GM19372 (cell line): ENCODE data around the gene LSM4.

ENCODE experiments used
- ATAC-seq: cut with Tn5 transposase; IDR thresholded peaks from one replicate; pipeline ENCODE4 v1.9.1; 2021; ENCODE audit warnings: mild to moderate bottlenecking, low read depth, moderate library complexity; ENCODE audit not compliant: unreplicated experiment

Gene LSM4

DNA sequence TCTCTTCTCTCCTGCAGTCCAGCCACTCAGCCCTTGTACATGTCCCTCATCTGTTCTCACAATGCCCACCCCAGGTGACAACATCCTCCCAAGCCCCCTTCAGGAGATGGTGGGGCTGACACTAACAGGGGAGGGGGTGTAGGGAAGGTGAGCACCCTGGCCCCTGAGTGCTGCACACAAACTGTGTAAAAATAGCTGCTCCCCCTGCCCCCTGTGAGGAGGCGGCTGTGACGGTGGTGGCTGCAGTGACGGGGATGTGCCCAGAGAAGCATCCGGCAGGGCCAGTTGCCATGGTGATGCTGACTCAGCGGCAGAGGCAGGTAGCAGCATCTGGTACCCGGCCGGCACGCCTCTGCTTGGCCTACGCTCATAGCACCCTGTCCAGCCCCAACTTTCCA is 28.4 kb downstream of the LSM4 start:
- ATAC-seq, result no peak

DNA sequence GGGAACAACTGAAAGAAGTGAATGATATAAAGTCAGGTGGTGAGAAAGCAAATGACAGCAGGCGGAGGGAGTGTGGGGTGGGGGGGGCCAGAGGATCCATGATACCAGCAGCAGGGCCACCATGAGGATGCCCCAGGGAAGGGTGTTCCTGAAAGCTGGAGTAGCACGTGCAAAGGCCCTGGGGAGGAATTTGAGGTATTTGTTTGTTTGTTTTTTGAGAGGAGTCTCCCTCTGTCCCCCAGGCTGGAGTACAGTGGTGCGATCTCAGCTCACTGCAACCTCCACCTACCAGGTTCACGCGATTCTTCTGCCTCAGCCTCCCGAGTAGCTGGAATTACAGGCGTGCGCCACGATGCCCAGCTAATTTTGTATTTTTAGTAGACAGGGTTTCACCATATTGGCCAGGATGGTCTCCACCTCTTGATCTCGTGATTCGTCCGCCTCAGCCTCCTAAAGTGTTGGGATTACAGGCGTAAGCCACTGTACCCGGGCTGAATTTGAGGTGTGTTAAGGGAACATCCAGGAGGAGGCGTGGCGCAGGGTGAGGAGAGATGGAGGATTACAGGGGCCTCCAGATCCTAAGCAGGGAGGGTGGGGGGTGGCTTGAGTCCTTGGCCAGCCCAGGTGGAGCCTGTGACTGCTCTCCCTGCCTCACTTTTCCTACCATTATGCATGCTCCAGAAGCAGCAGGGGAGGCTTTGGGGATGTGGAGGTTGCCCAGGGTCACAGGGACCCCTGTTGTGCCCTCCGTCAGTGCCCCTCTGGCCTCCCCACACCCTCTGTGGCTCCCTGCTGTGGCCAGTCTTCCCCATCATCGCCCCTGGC is 29.0 kb downstream of the LSM4 start:
- ATAC-seq, result no peak

DNA sequence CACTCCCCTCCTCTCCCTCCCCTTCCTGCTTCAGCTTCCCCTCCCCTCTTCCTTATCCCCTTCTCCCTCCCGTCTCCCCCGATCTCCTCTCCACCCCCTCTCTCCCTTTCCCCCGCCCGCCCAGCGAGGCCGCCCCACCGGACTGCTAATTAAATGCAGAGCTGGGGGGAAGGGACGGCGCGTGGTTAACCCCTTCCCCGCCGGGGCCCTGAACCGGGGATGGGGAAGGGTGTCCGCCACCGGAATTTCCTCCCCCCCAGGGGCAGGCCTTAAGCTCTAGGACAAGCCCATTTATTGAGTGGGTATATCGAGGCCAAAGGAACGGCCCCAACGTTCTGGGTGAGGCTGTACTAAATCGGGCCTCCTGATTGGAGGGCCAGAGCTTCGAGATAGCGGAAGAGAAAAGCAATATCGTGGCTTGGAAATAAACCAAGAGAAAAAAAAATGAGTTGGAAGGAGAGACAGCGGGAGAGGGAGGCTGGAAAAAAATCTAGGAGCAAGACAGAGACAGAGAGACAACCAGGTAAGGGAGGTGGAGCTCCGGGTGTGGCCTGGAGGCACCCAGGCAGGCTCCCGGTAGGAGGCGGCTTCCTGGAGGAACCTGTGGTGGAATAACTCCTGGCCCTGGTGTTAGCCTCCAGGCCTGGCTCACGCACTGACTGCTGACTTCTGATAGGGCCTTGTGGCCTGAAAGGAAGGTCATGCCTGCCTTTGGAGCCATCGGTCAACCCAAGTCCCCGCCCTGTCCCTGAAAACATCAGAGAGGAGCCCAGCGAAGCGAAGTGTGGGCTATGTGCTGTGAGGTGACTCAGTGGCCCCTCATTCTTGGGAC is 29.9 kb downstream of the LSM4 start:
- ATAC-seq, result no peak

GRCh38 chr19:18292462-18292809 is 30.4 kb downstream of the LSM4 start:
- no peak for ATAC-seq

DNA sequence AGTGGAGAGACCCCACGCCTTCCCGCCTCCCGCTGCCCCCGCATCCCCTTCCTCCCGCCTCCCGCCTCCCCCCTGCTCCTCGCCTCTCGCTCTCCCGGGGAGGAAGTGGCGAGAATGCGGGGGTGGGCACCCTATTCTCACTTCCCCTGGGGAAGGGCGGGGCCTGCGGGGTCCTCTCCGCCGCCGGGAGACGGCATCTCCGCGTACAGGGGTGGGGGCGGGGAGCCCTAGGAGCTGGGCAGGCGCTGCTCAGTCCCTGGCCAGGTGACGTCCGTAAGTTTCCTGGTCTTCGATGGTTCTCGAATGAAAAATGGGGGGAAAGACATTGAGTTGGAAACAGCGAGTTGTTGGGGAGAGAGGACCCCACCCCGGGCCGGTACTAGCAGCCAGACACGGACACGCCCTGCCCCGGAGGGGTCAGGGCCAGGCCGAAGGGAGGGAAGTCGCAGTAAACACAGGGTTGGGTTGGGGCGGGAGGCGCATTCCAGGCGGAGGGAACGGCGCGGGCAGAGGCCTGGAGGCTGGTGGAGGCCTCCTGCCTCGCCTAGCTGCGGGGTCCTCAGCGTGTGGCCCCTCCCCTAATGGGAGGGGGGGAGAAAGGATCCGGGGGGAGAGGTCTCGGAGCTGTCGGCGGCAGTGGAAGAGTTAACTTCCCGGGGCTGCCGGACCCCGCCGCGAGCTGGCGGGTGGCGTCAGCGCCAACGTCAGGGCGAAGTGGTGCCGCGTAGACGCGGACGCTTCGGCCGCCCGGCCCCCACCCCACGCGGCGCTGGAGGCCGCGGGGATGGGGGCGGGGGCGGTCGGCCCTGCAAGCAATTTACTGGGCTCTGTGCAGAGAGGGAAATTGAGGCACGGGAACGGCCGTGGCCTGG is 31.1 kb downstream of the LSM4 start:
- peak; percentile 39 for ATAC-seq

DNA sequence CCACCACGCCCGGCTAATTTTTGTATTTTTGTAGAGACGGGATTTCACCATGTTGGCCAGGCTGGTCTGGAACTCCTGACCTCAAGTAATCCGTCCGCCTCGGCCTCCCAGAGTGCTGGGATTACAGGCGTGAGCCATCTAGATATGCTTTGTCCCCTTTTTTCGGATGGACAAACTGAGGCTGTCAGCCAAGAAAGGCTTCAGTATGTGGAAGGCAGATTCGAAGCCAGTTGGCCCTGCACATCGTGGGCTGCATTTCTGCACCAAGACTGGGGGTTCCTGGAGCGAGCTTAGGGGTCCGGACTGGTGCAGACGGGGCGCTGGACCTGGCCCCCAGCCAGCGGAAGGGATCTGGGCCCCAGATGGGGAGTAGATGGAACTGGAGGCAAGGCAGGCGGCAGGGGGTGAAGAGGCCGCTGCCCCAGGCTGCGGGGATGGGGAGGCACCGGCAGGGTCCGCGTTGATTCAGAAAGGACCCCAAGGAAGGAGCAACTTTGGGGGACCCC is 31.8 kb downstream of the LSM4 start:
- ATAC-seq, result peak; percentile 8

DNA sequence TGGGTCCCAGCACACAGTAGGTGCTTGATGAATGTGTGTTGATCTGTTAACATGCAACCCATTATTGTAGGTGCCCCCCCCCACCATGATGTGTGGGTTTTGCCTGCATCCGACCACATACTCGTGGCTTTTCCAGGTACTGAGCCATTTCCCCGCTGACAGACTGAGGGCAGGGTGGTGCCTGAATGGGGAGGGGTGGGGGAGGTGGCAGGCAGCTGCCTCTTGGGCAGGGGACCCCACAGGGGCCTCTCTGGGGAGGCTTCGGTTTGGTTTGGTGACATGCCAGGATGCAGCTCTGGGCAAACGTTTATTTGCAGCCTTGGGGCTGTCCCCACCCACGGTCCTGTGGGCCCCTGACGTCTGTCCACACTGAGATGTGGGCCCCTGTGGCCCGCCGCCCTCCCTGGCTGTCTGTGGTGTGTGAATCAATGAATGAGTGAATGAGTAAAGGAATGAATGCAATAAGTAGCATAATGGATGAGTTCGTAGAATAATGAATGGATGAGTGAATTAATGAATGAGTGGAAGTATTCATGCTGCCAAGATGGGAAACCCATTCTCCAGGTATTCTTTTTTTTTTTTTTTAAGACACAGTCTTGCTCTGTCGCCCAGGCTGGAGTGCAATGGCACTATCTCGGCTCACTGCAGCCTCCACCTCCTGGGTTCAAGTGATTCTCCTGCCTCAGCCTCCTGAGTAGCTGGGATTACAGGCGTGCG is 32.4 kb downstream of the LSM4 start:
- peak; percentile 40 for ATAC-seq

DNA sequence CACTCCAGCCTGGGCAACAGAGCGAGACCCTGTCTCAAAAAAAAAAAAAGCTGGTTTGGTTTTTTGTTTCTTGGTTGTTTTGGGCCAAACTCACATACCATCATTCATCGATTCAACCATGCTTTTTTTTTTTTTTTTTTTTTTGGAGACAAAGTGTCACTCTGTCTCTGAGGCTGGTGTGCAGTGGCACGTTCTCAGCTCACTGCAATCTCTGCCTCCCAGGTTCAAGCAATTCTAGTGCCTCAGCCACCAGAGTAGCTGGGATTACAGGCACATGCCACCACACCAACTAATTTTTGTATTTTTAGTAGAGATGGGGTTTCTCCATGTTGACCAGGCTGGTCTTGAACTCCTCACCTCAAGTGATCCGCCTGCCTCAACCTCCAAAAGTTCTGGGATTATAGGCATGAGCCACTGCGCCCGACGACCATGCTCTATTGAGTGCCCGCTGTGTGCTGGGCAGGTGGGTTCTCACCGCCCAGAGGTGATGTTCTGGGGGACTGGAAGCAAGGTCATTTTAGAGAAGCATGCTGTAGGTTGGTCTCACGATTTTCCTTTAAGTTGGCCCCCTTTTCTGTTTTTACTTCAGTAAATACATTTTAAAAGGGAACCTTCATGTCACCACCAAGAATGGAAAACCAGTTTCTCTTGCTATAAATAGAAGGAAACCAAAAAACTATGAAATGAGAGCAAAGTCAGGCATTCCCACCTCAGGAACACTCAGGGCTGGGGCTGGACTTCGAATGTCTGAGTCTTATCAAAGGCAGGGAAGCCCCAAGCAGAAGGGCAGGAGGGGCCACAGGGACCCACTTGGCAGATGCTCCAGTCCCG is 33.2 kb downstream of the LSM4 start:
- ATAC-seq, result no peak

- no peak for ATAC-seq
These were observed 34.8 kb downstream of the LSM4 start for GRCh38 chr19:18287836-18288772.

DNA sequence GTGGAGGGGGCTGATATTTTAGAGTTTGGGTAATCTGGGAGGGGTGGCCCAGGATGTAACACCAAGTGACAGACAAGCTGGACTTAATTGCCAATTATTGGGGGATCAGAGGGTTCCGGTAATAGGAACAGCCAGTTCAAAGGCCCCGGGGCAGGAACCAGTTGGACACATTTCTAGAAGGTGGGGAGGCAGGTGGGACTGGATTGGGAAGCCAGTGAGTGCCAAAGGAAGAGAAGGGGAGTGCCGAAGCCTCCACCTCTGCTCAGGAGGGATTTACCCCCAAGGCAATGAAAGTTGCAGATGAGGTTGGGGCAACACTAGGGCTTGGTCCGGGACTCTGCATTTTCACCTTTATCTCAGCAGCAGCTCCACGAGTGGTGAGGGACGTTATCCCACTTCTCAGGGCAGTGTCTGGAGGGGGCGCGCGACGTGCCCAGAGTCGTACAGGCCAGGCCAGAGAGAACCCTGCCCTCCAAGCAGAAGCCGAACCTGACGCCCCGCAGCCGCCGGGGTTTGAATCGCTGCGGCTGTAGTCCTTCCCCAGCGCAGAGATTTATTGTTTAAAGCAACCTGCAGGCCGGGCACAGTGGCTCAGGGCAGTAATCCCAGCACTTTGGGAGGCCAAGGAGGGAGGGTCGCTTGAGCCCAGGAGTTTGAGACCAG is 35.8 kb downstream of the LSM4 start:
- ATAC-seq, result no peak

DNA sequence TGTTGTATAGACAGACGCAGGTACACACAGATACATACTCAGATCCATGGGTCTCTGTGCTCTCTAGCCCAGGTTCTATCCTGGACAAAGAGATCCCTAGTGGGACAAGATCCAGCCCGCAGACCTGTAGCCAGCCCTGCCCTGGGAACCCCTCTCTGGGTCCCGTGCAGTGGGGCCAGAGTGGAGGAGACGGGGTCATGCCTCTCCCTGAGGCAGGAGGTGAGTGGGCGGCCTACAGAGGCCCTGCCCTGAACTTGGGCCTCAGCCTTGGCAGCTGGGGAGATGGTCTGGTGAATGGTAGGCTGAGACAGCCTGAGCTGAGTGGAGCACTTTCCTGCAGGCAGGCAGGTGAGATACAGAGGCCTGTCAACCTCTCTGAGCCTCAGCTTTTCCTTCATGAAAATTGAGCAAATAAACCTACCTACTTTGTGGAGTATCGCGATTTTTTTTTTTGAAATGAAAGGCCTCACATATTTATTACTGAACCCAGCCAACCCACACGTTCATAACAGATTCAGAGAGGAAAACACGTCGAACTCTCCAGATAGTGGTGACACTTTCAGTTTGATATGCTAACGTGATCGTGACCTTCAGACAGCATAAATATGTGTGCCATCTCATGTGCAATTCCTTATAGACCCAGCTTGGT is 38.0 kb downstream of the LSM4 start:
- no peak for ATAC-seq

DNA sequence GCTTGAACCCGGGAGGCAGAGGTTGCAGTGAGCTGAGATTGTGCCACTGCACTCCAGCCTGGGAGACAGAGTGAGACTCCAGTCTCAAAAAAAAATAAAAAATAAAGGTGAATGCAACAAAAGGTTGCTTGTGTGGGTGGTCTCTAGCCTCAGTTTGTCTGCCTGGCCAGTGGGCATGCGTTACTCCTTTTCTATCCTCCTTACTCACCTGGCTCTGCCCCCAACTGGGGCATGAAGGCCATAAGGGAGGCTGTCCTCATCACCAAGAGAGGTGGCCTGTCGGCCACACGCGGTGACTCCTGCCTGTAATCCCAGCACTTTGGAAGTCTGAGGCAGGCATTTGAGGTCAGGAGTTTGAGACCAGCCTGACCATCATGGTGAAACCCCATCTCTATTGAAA is 39.5 kb downstream of the LSM4 start:
- no peak for ATAC-seq

GRCh38 chr19:18282788-18283141 is 40.1 kb downstream of the LSM4 start:
- no peak for ATAC-seq

DNA sequence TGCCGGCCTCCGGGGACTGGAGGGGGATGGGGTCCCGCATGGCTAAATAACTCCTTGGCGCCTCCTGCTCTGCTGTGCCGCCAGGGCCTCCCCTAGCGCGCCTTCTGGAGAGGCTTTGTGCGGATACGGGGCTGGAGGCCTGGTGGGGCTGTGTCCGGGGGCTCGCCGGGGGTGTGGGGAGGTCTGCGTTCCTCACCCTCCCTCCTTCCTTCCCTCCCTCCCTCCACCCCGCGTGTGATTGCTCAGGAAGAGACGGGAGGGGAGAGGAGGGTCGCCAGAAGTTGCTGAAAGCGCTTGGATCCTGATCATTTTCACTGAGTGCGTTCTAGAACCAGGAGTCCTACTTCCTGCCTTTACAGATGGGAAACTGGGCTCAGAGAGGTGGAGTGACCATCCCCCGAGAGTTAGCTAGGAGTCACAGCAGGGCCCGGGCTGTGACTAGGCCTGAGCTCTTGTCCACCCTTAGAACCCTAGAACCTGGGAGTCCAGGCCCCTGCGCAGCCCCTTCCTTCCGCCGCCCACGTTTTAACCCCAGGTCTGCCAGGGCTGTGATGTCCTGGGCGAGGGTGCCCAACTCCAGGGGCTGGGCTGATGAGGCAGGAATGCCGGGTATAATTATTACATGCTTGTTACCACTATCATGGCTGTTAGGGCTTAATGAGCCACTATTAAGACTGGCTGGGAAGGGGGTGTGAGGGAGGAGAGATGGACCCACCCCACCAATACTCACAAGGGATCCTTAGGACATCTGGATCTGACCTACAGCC is 40.7 kb downstream of the LSM4 start:
- no peak for ATAC-seq

- peak; percentile 53 for ATAC-seq
These were observed 41.5 kb downstream of the LSM4 start, which contains the start of gene JUND for GRCh38 chr19:18281082-18282020. JUND (minus strand) TSS chr19:18281622; CDS start chr19:18281484, 138 bp downstream.
